Loucy (cell line): ENCODE measurements around the gene PPP2R2B.

Experiments
- H2AFZ ChIP-seq: fragments of 200-600 bp; sonication (generic); 2 replicates; pipeline ENCODE4 v1.6.0; 2016; ENCODE audit warnings: antibody characterized with exemption, mild to moderate bottlenecking, low read length, moderate library complexity
- H3F3A ChIP-seq: fragments of 200-600 bp; 2 replicates; pipeline ENCODE4 v1.6.0; 2016; ENCODE audit warnings: antibody characterized with exemption, low read depth, mild to moderate bottlenecking
- H3K27me3 ChIP-seq: fragments of 200-600 bp; sonication (generic); 2 replicates; pipeline ENCODE4 v1.6.1; 2014; ENCODE audit warnings: low read length, mild to moderate bottlenecking; ENCODE audit not compliant: insufficient read depth, poor library complexity, severe bottlenecking
- H3K36me3 ChIP-seq: fragments of 200-600 bp; sonication (generic); 2 replicates; pipeline ENCODE4 v1.6.1; 2016; ENCODE audit warnings: low read length; ENCODE audit not compliant: insufficient read depth
- H3K4me1 ChIP-seq: fragments of 200-600 bp; sonication (generic); 2 replicates; pipeline ENCODE4 v1.5.1; 2014; ENCODE audit warnings: low read length, mild to moderate bottlenecking; ENCODE audit not compliant: insufficient read depth, poor library complexity, severe bottlenecking
- H3K4me2 ChIP-seq: fragments of 200-600 bp; sonication (generic); 2 replicates; pipeline ENCODE4 v1.6.0; 2014; ENCODE audit warnings: antibody characterized with exemption, low read length, low read depth, mild to moderate bottlenecking; ENCODE audit not compliant: poor library complexity, severe bottlenecking
- H3K4me3 ChIP-seq: fragments of 200-600 bp; sonication (generic); 2 replicates; pipeline ENCODE4 v1.5.1; 2014; ENCODE audit warnings: low read length, mild to moderate bottlenecking, mixed read lengths; ENCODE audit not compliant: poor library complexity, severe bottlenecking
- H3K79me2 ChIP-seq: fragments of 200-600 bp; sonication (generic); 2 replicates; pipeline ENCODE4 v1.6.1; 2014; ENCODE audit warnings: low read length; ENCODE audit not compliant: insufficient read depth
- H3K9ac ChIP-seq: fragments of 200-600 bp; sonication (generic); 2 replicates; pipeline ENCODE4 v1.6.0; 2014; ENCODE audit warnings: mild to moderate bottlenecking, low read depth, low read length, moderate library complexity; ENCODE audit not compliant: poor library complexity, severe bottlenecking
- H3K9me2 ChIP-seq: fragments of 200-600 bp; sonication (generic); replicated peaks from 2 replicates; pipeline ENCODE4 v1.6.1; 2016; ENCODE audit warnings: low read depth, low read length, mixed read lengths
- H3K9me3 ChIP-seq: fragments of 200-600 bp; sonication (generic); 2 replicates; pipeline ENCODE4 v1.6.1; 2014; ENCODE audit warnings: mild to moderate bottlenecking, antibody characterized with exemption, low read length, low read depth; ENCODE audit not compliant: insufficient read depth
- H4K20me1 ChIP-seq: fragments of 200-600 bp; sonication (generic); 2 replicates; pipeline ENCODE4 v1.6.0; 2014; ENCODE audit warnings: antibody characterized with exemption, low read length, mild to moderate bottlenecking; ENCODE audit not compliant: insufficient read depth, poor library complexity, severe bottlenecking
- CTCF ChIP-seq: fragments of 200-600 bp; sonication (generic); conservative IDR thresholded peaks from 2 replicates; pipeline ENCODE4 v1.5.1; 2014; ENCODE audit warnings: mild to moderate bottlenecking, antibody characterized with exemption, low read length
- EZH2phosphoT487 ChIP-seq: fragments of 200-600 bp; IDR thresholded peaks from 2 replicates; pipeline ENCODE4 v1.6.1; 2018; ENCODE audit warnings: antibody characterized with exemption, mild to moderate bottlenecking, moderate library complexity, borderline replicate concordance

Gene PPP2R2B

DNA sequence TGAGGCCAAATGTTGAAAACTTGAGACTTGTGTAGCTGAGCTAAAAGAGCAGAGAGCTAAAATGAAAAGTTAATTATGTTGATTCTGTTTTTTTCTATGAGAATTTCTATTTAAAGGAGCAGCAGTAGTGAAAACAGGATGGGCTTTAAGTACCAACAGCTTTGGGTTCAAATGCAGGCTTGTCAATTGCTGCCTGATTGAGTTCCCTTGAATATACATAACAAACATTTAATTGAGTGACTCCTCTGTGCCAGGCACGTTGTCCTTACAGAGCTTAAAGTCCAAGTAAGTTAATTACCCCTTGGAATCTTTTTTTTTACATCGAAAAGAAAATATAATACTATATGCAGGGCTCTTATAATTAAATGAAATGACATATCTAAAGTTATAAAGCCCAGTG, 38.5 kb downstream of the PPP2R2B start:
- H3K36me3 ChIP-seq, result no peaks in the 10 kb centered on the region

GRCh38 chr5:146836226-146836842, 42.2 kb downstream of the PPP2R2B start:
- Histone ChIP-seq H3K27me3 (no peaks in the 10 kb centered on the region), H3K36me3 (no peaks in the 10 kb centered on the region), H3K9me3 (no peaks in the 10 kb centered on the region), H3F3A (no peaks in the 10 kb centered on the region), H3K79me2 (no peaks in the 10 kb centered on the region), H3K4me3 (no peak overlapping the region), H3K4me2 (no peak overlapping the region), H3K9me2 (no peaks in the 10 kb centered on the region), H3K9ac (no peak overlapping the region), H4K20me1 (no peaks in the 10 kb centered on the region), H2AFZ (no peak overlapping the region), H3K4me1 (no peaks in the 10 kb centered on the region)
- TF ChIP-seq CTCF (no peak), EZH2phosphoT487 (no peak)

More for the DNA sequence above, 38.5 kb downstream of the PPP2R2B start:
- H3K27me3 ChIP-seq, result no peaks in the 10 kb centered on the region
- no peaks in the 10 kb centered on the region for H3K9me2 ChIP-seq
- no peaks in the 10 kb centered on the region for H3K79me2 ChIP-seq
- no peaks in the 10 kb centered on the region for H3F3A ChIP-seq
- no peak overlapping the region for H2AFZ ChIP-seq
- H3K9me3 ChIP-seq, result no peaks in the 10 kb centered on the region
- no peaks in the 10 kb centered on the region for H4K20me1 ChIP-seq
- no peak overlapping the region for H3K4me3 ChIP-seq
- no peak for TF ChIP-seq EZH2phosphoT487
- no peak for TF ChIP-seq CTCF
- H3K4me1 ChIP-seq, result no peaks in the 10 kb centered on the region
- no peak overlapping the region for H3K9ac ChIP-seq
- H3K4me2 ChIP-seq, result no peak overlapping the region

GRCh38 chr5:146832985-146833732, 45.4 kb downstream of the PPP2R2B start:
- H2AFZ ChIP-seq, result no peak overlapping the region
- H3K9me3 ChIP-seq, result no peaks in the 10 kb centered on the region
- H3K27me3 ChIP-seq, result no peaks in the 10 kb centered on the region
- H3K4me3 ChIP-seq, result no peak overlapping the region
- H3K4me1 ChIP-seq, result no peaks in the 10 kb centered on the region
- no peaks in the 10 kb centered on the region for H4K20me1 ChIP-seq
- no peak overlapping the region for H3K4me2 ChIP-seq
- H3K9me2 ChIP-seq, result no peaks in the 10 kb centered on the region
- no peaks in the 10 kb centered on the region for H3K79me2 ChIP-seq
- no peak overlapping the region for H3K9ac ChIP-seq
- TF ChIP-seq CTCF, result no peak
- no peak for TF ChIP-seq EZH2phosphoT487
- no peaks in the 10 kb centered on the region for H3F3A ChIP-seq
- no peaks in the 10 kb centered on the region for H3K36me3 ChIP-seq
